K562 (cell line): ENCODE data around the gene AGO4. TPM values are rescaled to one million over a fixed set of nuclear protein-coding genes. Genes with fewer than 3 reads are reported as not detected.

ENCODE experiments used
- BRF2 ChIP-seq: IDR thresholded peaks from 3 replicates; pipeline ENCODE4 v1.6.1; 2011; ENCODE audit warnings: borderline replicate concordance, mild to moderate bottlenecking; ENCODE audit not compliant: insufficient read length, insufficient read depth
- GABPB2 ChIP-seq: fragments of 250-450 bp; sonication (Bioruptor Pico); conservative IDR thresholded peaks from 2 replicates; pipeline ENCODE4 v1.5.1; 2021; ENCODE audit warnings: mild to moderate bottlenecking
- NRF1 ChIP-seq, 2 experiments: fragments of 450-650 bp; IDR thresholded peaks in 1 of 2; conservative IDR thresholded peaks in 1 of 2; 2 replicates each; pipeline ENCODE4 v1.6.1; 2014; ENCODE audit warnings: mild to moderate bottlenecking in 2 of 2
- STAT5A ChIP-seq: IDR thresholded peaks from 2 replicates; pipeline ENCODE4 v1.6.1; 2012; ENCODE audit warnings: low read length, inconsistent platforms, borderline replicate concordance
- ZNF41 ChIP-seq: fragments of 250-450 bp; sonication (Bioruptor Pico); conservative IDR thresholded peaks from 2 replicates; pipeline ENCODE4 v1.4.0; 2020; ENCODE audit warnings: mild to moderate bottlenecking
- polyA plus RNA-seq, 8 experiments: library from polyadenylated mRNA; depleted of rRNA in 4 of 8; stranded (reverse) in 5 of 8; unstranded in 3 of 8; fragments of >200 nt; fragmentation: Nextera tagmentation in 2 of 8; fragmentation: Illumina TruSeq in 1 of 8; extraction: Ambion mirVana in 2 of 8; extraction: Trizol in 1 of 8; gene quantifications; 2 replicates each; pipeline versions ENCODE4 v1.2.1 to v1.2.3, GENCODE V29; 2011 to 2014; ENCODE audit warnings: inconsistent platforms in 1 of 8, missing spikeins in 1 of 8
- total RNA-seq, 7 experiments: library from RNA; depleted of rRNA in 6 of 7; stranded (reverse); fragments of >200 nt in 6 of 7; fragmentation: Illumina TruSeq in 2 of 7; extraction: Trizol in 2 of 7; gene quantifications; 2 replicates each; pipeline versions ENCODE4 v1.2.1 to v1.2.3, GENCODE V29; 2011 to 2021; ENCODE audit warnings: low replicate concordance in 1 of 7
- TF ChIP-seq, protein P1 (sequence below), 2 experiments: fragments of 450-650 bp; conservative IDR thresholded peaks; 2 replicates each; pipeline ENCODE4 v1.6.1; 2017; ENCODE audit warnings: mild to moderate bottlenecking in 2 of 2, moderate library complexity in 2 of 2
- TF ChIP-seq, protein P2 (sequence below): fragments of 200-800 bp; sonication (Bioruptor generic); IDR thresholded peaks from 2 replicates; pipeline ENCODE4 v1.6.1; 2016; ENCODE audit warnings: missing genetic modification characterization, missing compliant biosample characterization

Gene AGO4
- total and polyA plus RNA-seq, 9 of the 15 experiments (the other 6 are each of a cell fraction or from before 2014, with no cell fraction given): 1.3 to 10.5 (median 6.5) TPM

- TF ChIP-seq, protein P1, sequence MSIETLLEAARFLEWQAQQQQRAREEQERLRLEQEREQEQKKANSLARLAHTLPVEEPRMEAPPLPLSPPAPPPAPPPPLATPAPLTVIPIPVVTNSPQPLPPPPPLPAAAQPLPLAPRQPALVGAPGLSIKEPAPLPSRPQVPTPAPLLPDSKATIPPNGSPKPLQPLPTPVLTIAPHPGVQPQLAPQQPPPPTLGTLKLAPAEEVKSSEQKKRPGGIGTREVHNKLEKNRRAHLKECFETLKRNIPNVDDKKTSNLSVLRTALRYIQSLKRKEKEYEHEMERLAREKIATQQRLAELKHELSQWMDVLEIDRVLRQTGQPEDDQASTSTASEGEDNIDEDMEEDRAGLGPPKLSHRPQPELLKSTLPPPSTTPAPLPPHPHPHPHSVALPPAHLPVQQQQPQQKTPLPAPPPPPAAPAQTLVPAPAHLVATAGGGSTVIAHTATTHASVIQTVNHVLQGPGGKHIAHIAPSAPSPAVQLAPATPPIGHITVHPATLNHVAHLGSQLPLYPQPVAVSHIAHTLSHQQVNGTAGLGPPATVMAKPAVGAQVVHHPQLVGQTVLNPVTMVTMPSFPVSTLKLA (conservative IDR thresholded peaks at IDR 0.05): peak in 1 of 2 experiments; percentile 2; a peak in 2 of 4 replicates
- TF ChIP-seq NRF1 (conservative IDR thresholded peaks at IDR 0.05 in 1 of 2, IDR thresholded peaks at IDR 0.05 in 1 of 2) (peak; percentile 88 to 90), GABPB2 (no peak), STAT5A (no peak), BRF2 (no peak), ZNF41 (CRISPR knock-in tag) (no peak)
- TF ChIP-seq, protein P2, sequence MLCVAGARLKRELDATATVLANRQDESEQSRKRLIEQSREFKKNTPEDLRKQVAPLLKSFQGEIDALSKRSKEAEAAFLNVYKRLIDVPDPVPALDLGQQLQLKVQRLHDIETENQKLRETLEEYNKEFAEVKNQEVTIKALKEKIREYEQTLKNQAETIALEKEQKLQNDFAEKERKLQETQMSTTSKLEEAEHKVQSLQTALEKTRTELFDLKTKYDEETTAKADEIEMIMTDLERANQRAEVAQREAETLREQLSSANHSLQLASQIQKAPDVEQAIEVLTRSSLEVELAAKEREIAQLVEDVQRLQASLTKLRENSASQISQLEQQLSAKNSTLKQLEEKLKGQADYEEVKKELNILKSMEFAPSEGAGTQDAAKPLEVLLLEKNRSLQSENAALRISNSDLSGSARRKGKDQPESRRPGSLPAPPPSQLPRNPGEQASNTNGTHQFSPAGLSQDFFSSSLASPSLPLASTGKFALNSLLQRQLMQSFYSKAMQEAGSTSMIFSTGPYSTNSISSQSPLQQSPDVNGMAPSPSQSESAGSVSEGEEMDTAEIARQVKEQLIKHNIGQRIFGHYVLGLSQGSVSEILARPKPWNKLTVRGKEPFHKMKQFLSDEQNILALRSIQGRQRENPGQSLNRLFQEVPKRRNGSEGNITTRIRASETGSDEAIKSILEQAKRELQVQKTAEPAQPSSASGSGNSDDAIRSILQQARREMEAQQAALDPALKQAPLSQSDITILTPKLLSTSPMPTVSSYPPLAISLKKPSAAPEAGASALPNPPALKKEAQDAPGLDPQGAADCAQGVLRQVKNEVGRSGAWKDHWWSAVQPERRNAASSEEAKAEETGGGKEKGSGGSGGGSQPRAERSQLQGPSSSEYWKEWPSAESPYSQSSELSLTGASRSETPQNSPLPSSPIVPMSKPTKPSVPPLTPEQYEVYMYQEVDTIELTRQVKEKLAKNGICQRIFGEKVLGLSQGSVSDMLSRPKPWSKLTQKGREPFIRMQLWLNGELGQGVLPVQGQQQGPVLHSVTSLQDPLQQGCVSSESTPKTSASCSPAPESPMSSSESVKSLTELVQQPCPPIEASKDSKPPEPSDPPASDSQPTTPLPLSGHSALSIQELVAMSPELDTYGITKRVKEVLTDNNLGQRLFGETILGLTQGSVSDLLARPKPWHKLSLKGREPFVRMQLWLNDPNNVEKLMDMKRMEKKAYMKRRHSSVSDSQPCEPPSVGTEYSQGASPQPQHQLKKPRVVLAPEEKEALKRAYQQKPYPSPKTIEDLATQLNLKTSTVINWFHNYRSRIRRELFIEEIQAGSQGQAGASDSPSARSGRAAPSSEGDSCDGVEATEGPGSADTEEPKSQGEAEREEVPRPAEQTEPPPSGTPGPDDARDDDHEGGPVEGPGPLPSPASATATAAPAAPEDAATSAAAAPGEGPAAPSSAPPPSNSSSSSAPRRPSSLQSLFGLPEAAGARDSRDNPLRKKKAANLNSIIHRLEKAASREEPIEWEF (CRISPR knock-in tag): no peak
Observed at GRCh38 chr1:35769188-35769758, 38.5 kb upstream of the AGO4 start (continued).
